CD4-positive, alpha-beta T cell treated with Interleukin-15 for 1 hour (primary cell): ENCODE results near the gene SAMD4A.

Experiments
- DNase-seq: peaks from one replicate; pipeline ENCODE4 v3.0.0-alpha.2; 2020

The SAMD4A gene

DNA sequence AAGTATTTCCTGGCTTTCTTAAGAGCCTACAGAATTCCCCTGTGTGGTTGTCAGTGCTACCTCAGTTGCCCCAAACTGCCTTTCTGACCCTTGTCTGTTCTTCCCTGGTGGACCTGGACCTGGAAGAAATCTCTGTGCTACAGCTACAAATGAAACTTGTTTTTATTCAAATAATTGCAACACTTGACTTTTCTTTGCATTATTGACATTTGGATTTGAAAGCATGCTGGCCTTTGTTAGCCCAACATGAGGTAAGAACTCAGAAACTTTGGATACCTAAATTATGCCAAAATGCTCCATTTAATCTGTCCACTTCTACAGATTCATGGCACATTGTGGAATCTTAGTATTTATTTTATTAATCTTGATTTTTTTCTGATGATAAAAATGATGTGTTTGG lies 142.9 kb downstream of the SAMD4A start:
- DNase-seq, result no peak

DNA sequence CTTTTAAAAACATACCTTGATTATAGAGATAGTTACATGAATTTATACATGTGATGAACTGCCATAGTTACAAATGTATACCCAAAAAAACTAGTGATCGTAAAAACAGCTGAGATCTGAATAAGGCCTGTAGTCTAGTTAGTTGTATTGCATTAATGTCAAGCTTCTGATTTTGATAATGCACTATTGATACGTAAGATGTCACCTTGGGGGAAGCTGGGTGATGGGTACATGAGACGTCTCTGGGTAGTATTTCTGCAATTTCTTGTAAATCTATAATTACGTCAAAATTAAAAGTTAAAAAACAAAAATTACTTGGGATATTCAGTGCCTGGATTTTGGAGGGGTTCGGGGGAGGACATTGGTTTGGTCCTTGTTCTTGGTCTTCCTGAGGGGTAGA lies 144.4 kb downstream of the SAMD4A start:
- DNase-seq, result no peak

DNA sequence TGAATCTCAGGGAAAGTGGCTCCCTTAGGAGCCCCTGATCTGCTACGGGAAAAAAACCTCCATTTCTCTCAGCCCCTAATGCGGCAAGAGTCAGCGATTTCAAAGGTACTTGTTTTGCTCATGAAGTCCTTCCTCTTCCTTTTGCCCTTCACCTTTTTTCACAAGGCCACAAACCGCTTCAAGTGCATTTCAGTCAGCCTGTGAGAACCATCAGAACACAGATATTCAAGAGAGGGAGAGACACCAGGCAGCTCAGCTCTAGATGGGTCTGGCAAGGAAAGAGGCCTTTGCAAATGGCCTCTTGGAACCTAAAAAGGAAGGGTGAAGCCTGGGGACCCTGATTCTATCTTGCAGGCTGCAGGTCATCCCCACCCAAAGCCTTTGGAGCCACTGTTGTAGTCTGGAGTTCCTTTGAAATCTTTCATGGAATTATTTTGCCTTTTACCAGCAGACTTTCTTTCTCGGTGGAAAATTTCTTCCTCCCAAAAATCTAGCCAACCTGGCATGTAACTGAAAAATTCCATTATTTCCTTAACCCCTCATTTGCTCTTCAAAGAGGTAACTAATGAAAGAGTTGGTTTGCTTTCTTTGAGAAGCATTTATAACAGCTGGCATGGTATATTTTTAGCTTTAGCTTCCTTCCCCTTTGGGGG lies 145.0 kb downstream of the SAMD4A start:
- no peak for DNase-seq

DNA sequence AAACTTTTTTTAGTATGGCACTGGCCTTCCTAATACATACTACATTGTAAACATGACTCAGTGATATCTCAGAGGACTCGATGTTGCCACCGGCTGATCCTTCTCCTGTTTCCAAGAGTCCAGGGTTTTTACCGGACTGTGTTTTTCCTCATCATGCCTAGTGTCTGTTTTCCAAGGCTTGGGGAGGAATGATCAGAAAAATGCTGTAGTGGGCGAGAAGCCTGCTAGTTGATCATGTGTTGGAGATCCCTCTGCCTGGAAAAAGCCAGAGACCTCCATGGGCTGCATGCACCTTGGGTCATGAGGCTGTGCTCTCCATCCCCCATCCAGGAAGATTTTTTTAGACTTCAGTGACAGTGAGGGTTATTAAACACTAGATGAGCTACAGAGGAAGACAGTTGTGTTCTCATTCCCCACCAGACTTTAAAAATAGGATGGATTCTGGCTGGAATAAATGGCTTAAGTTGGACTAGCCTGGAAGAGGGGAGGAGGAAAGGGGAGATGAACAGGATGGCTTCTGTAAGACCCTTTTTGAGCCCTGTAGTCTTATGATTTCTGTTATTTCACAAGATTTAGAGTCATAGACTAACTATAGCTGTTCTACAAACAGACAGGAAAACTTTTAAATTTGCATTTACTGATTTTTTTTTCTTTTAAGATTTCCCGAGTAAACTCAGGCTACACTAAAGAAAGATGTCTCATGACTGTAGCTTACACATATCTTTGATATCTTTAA lies 145.7 kb downstream of the SAMD4A start:
- no peak for DNase-seq

DNA sequence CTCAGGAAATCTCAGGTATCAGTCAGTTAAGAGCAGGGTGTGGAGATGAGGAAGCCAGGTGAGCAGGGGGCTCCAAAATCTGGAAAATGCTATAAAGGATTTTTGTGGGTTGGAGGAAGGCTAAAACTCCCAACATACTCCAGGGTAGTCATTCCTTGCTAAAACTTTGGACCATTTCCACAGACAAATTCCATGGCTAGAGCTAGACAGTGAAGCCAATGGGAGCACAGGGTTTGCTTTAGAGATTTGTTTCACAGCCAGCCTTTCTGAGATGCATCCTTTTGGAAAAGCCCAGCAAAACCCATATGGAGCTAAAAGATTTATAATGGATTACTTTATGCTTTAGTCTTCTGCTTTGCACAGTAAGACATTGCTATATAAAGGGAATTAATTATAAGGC lies 146.5 kb downstream of the SAMD4A start:
- DNase-seq, result no peak

DNA sequence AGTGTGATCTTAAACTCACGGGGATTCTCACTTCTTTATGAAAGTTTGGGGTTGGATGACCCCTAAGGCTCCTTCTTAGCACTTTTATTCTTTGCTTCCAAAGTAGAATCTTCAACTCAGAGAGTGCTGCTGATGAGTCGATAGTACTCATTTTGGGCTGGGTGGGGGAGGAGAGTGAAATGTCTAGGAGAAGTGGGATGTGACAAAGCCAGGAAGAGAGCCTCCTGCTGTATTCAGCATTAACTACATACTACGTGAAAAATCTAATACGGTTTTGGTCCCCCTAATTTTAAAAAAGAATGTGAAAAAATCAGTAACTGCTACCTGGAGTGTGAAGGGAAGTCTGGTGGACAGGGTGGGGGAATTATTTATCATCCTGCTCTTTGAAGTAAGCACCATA lies 148.3 kb downstream of the SAMD4A start:
- no peak for DNase-seq

DNA sequence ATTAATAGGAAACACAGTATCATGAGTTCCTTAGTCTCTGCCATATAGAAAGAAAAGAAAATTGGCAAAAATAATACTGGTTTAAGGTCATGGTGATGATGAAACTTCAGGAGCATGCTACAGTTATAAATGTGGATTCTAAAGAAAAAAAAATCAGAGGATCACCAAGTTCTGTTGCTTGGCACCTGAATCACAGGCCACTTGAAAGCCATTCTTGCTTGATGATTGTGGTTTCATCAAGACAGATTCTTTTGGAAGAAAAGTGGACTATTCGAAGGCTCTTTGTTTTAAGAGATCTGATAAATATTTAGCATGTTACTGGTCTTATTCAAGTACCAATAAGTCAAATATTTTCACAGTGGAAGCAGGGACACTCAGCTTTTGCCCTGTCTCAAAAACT lies 148.9 kb downstream of the SAMD4A start:
- DNase-seq, result no peak

DNA sequence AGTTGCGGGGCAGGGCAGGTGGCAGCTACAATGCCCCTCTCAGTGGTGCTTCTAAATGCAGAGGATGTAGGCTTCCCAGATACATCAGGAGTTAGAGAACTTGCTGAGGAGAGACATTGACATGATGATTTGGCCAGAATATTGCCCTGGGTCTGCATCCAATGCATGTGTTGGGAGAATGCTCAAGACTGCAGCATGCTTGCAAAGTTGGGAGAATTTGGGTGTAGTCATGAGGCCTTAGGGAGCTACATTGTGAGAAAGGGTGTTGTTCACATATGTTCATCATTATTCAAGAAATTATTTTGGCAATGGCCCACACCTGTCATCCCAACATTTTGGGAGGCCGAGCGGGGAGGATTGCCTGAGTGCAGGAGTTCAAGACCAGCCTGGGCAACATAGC lies 149.9 kb downstream of the SAMD4A start:
- DNase-seq, result no peak

DNA sequence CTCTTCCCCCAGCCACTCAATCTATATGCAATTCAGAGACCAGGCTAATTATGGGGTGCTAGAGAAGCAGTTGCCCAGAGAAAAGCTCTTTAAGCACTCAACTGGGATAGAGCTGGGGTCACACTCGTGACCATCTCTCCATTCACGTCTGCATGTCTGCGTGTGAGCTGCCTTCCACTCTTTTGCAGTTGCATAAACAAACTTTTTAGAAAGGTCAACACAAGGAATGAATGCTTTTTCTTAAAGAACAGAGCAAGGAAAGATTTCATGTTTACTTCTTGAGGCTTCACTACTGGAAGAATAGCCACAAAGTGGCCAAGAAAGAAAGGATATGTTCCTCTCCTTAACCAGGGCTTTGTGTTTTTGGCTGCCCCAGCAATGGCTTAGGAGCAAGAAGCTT lies 151.1 kb downstream of the SAMD4A start:
- no peak for DNase-seq

DNA sequence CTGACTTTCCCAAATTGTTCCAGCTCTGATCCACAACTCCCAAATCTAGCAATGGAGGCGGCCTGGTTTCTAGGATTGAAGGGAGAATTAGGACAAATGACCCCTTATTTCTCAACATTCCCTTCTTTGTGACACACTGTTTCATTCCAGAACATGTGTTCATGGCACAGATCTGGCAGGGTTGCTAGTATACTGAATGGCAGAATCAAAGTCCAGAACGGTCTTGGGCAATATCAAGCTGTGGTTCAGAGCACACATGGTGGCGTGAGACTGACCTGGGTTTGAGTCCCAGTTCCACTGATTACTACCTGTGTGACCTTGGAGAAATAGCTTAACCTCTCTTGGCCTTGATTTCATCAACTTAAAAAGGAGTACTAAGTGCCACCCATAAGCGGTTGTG lies 152.5 kb downstream of the SAMD4A start:
- DNase-seq, result no peak

DNA sequence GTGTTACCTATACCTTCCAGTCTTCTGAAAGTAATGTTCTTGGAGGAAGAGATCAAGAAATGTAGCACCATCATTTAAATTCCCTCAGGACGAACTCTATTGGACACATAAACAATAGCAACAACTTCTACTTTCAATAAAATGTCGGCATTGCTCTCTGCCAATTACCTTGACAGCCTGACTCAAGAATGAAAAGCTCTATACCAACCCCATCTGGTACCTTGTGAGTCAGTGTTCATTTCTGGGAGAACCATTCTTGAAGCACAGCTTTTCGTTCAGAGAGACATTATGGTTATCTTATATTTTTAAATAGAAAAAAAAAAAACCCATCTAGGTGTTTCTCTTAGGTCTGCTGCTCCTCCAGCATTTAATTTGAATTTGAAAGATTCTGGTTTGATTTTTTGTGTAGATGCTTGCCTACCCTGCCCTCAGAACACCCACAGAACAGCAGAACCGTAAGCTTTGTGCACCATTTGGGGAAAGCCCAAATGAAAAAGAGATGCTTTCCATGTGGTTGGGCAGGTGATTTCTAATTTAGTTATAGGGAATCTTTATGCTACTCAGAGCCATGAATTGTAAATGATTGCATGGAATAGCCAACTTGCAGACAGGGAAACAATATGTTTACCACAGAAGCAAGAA lies 156.0 kb downstream of the SAMD4A start:
- no peak for DNase-seq

DNA sequence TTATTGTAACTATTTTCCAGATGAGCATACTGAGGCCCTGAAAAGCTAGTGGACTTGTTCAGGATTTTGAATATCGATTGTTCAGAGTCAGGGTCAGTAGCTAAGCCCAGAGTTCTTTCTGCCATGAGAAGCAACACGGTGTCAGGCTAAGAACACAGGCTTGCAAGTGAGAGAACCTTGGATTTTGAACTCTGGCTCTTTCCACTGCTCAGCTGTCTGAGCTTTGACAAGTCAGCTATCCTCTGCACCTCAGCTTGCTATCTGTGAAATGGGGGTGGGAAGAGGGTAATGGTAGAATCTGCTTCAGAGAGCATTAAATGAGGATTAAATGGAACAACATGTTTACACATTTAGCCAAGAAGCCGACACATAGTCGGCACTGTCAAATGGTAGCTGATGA lies 157.2 kb downstream of the SAMD4A start:
- no peak for DNase-seq

DNA sequence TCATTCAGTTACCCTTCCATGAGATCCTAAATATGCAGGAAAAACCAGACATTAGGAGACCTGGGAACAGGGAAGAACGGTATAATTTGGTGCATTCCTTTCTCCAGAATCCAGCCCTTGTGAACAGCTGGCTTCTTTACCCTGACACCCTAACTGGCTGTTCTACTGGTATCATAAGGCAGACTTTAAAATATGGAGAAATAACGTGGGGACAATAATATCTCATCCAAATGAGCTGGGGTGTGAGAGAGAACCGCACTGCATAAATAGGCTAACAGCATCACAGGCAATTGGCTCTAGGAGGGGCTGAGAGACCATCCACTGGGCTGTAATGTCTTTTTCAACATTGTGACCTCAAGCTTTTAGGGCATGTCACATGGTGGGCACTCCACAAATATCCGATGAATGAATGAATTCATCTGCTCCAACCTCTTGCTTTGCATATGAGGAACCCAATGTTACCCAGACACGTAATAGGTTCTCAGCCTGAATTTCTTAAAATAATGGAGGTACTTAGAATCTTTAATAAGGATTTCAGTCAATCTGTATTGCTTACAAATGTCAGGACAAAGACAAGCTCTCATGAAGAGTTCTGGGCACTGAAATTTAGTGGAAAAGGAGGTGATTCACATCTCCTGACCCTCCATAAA lies 157.9 kb downstream of the SAMD4A start:
- DNase-seq, result no peak

DNA sequence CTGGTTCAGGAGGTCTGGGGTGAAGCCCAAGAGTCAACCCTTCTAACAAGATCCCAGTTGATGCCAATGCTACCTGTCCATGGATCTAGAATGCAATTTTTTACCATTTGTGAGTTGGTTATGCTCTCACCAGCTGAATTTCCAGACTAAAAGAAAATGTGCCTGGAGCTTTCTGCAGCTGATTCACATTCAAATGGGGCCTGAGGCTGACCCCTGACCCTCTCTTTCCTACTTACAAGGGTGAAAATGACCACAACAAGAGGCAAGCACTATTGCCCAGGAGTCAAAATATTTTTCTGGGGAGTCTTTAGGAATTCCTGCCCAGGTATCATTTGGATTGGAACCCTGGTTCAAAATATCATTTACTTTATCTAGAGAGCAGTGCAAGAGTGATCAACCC lies 159.1 kb downstream of the SAMD4A start:
- no peak for DNase-seq

DNA sequence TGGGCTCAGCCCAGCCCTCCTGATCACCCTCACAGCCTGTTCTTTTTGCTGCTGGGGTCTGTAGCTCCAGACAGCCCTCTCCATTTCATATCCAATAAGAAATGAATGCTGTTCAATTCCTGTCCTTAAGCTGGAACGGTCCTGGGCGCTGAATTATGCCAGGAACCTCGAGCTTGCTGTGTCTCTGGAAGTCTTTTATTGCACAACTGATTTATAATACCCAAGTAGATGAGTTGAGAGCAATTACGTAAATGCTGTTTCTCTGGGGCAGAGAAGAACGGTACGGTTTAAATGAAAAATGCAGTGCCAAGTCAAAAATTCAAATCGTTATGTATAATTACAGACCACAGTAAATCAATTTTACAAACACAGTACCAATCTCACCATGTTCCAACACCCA lies 161.0 kb downstream of the SAMD4A start:
- no peak for DNase-seq

DNA sequence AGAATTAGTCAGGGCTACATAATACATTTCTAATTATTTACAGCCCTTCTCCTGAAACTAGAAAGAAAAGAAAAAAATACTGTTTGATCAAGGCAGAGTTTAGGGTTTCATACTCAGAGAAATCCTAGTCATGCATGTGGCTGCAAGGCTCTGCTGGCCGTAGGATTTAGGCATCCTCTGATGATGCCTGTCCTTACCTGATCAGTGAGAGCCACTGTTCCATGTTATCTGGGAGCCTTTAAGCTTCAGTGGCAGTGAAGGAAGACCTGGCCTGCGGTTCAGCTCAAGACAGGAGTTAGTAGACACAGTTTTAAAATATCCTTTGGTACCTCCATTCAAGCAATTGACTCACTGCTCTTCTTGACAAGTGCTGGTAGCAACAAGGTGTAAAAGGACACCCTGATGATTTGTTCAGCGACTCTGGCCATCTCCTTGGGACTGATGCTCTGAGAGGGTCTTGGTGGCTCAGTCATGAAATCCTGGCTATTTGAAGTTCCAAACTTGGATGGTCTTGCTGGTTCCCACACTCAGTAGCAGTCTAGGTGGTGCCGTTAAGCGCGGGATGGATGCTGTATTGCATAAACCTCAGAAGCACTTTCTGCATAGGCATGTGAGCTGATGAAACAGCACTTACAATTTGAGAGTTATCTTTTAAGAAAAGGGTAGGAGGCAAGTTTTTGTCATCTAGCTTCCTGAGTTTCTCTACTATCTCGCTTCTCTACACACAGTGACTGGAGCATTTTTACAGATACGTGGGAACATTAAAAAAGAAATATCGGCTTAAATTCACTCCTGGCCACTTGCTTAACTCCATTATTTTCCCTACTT lies 162.0 kb downstream of the SAMD4A start:
- DNase-seq, result no peak

DNA sequence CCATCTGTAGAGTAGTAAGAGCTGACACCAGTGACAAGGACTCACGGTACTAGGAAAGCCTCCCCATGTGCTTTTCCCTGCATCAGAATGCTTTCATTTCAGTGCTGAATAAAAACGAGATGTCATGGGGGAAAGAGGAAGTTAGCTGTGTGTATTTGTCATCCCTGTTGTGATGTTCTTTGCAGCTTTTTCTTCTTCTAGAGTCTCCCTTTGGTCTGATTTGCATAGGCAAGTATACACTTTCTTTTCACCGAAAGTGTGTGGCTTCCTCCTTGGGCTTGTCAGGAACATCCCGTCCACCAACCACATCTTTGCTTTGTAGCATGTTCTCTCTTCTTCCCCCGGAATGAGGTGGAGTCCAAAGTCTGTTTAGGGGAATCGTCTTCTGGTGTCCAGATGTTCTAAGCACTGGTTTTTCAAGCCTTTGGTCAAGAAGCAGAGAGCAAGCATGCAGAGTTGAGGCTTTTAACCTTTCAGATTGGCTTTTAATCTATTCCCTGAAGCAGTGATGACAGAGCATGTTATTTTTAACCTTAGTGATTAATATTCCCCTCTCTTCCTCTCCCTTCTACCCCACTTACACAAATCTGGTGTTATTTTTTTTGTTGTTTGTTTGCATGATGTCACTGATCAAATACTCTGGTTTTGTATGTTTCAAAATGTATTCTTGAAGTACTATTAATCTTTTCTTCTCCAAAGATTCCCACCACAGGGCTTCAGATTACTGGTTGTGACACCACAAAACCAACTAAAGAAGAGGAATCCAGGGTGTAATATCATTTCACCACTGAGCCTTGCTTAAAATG lies 163.4 kb downstream of the SAMD4A start:
- DNase-seq, result peak; percentile 17

DNA sequence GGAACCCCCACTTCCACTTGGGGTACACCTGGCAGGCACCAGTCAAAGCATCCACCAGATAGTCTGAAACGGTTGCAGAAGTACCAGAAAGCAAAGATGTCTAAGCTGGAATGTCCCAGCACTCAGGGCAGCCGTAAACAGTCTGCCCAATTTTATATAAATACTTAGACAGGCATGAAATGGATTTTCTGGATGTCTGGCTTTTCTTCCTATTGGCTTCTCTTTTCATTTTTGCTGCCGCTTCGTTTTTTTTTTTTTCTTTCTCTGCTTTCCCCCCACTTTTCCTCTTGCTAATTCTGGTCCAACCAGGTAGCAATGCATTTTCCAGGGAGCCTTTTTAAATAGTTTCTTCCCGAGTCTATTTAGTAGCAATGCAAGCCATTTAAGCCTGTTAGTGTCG lies 168.0 kb downstream of the SAMD4A start:
- DNase-seq, result no peak

DNA sequence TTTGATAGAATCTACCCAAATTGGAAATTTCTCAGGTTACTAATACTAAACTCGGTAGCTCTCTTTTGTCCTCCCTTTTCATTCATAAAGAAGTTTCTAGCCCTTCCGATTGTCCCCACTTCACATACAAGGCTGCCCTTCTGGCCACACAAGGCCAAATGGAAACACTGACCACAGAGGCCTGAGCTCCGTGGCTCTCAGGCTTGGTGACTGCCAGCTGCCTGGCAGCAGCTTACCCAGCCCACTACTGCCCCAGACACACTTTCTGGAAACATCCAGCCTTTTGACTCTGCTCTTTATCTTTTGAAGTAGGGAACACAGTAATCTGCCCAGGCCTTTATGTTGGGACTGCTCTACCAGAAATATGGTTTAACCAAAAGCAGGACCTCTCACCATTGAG lies 168.5 kb downstream of the SAMD4A start:
- DNase-seq, result no peak

DNA sequence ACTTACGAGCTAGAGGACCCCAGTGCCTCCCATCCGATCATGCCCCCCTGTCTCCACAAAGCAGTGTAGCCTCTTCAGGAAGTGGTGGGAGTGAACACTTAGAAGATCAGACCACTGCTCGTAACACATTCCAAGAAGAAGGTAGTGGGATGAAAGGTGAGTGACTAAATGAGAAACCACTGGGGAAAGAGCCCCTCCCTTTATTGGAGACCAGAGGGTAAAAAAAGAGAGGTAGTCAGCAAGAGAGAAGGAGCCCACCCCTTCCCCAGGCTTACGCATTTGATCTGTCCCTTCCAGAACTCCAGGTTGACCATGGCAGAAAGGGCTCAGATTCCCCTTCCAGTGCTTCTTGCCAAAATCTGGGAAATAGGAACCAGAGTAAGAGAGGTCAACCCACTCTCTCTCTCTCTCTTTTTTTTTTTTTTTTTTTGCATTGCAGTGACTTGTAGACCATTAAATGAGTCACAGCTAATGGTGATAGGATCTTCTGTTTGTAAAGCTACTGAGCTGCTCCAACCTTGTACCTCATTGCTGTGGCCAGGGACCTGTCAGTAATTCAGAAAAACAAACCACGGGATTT lies 170.3 kb downstream of the SAMD4A start:
- DNase-seq, result no peak

DNA sequence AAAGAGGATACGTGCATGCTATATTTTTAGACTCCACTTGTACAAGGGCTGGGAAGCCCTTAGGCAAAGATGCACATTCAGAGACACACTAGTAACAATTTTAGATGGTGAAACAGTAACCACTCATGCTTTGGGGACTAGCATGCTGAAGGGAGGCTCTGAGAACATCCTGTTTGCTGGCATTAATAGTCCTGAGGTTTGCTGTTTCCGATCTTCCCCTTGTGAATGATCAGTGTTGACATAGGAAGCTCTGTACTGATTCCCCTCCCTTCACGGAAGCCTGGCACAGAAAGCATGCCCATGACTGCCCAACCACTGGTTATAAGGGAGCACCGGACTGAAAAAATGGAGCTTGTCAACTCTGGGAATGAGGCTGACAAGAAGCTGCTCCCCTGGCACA lies 171.1 kb downstream of the SAMD4A start:
- no peak for DNase-seq

DNA sequence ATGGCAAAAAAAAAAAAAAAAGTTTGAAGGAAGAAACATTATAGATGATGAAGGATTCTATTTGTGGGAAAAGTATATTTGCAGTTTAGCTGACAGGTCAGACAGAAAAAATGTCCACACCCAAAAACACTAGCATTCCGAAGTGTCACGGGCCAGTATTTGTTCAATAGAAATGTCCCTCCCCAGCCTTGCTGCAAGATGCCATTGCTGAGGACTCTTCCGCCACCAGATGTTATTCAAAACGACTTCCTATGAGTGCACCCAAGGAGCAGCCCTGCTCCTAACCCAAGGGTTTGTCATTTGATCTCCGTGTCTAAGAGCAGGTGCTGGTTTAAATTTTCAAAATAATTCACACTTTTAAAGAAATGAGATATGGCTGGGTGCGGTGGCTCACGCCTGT lies 172.6 kb downstream of the SAMD4A start:
- DNase-seq, result no peak
